Common myeloid progenitor, CD34-positive (primary cell): Measurements from ENCODE around the gene YIPF3.

Source experiments
- CTCF ChIA-PET: fragments of 350-600 bp; sonication (Branson Sonifier 250); formaldehyde crosslinking; loops from one replicate; lab custom pipeline; 2021; ENCODE audit warnings: antibody characterized with exemption; lab: Charles Lee
- POLR2A ChIA-PET: fragments of 350-600 bp; sonication (Branson Sonifier 250); formaldehyde crosslinking; loops from one replicate; lab custom pipeline; 2021; ENCODE audit warnings: antibody characterized with exemption; lab: Charles Lee
- DNase-seq, 3 donors: peaks; one replicate each; pipeline versions ENCODE4 v3.0.0 to v3.0.0-alpha.2; 2013
- H3K27ac ChIP-seq, 2 experiments: 1 replicate in 1 of 2; 2 replicates in 1 of 2; pipeline ENCODE4 v1.7.0; 2013; ENCODE audit warnings: inconsistent platforms in 2 of 2, low read length in 2 of 2, mild to moderate bottlenecking in 2 of 2, low read depth in 1 of 2, moderate library complexity in 1 of 2; ENCODE audit not compliant: severe bottlenecking in 2 of 2, insufficient read depth in 1 of 2, poor library complexity in 1 of 2
- H3K27me3 ChIP-seq, 5 experiments: replicated peaks in 2 of 5; 1 replicate in 3 of 5; 2 replicates in 2 of 5; pipeline versions ENCODE4 v1.6.1 to v1.7.0; 2013; ENCODE audit warnings: low read length in 4 of 5, mild to moderate bottlenecking in 2 of 5, moderate library complexity in 2 of 5, inconsistent platforms in 1 of 5; ENCODE audit not compliant: insufficient read depth in 5 of 5, control insufficient read depth in 4 of 5
- H3K36me3 ChIP-seq, 4 experiments: 1 replicate in 2 of 4; 2 replicates in 2 of 4; pipeline versions ENCODE4 v1.6.1 to v1.7.0; 2013; ENCODE audit warnings: low read length in 3 of 4, control low read depth in 1 of 4, mild to moderate bottlenecking in 1 of 4; ENCODE audit not compliant: control insufficient read depth in 4 of 4, insufficient read depth in 4 of 4
- H3K4me1 ChIP-seq, 4 experiments: 1 replicate in 3 of 4; 2 replicates in 1 of 4; pipeline versions ENCODE4 v1.6.1 to v1.7.1; 2013; ENCODE audit warnings: low read length in 3 of 4, mild to moderate bottlenecking in 3 of 4, control low read depth in 1 of 4, inconsistent platforms in 1 of 4, moderate library complexity in 1 of 4; ENCODE audit not compliant: control insufficient read depth in 4 of 4, insufficient read depth in 4 of 4; ENCODE audit errors: control extremely low read depth in 1 of 4
- H3K4me3 ChIP-seq, 7 experiments: 1 replicate in 4 of 7; 2 replicates in 3 of 7; pipeline versions ENCODE4 v1.5.1 to v1.7.0; 2013; ENCODE audit warnings: mild to moderate bottlenecking in 7 of 7, low read length in 6 of 7, moderate library complexity in 6 of 7, inconsistent platforms in 2 of 7, low read depth in 2 of 7, control low read depth in 1 of 7; ENCODE audit not compliant: insufficient read depth in 4 of 7, control insufficient read depth in 1 of 7; ENCODE audit errors: extremely low read depth in 1 of 7
- H3K9me3 ChIP-seq, 5 experiments: 1 replicate in 4 of 5; 2 replicates in 1 of 5; pipeline versions ENCODE4 v1.6.1 to v1.7.1; 2013; ENCODE audit warnings: low read length in 4 of 5, mild to moderate bottlenecking in 2 of 5, inconsistent platforms in 1 of 5, low read depth in 1 of 5, moderate library complexity in 1 of 5; ENCODE audit not compliant: control insufficient read depth in 4 of 5, insufficient read depth in 2 of 5; ENCODE audit errors: control extremely low read depth in 1 of 5
- WGBS: methylation state at CpG from one replicate; pipeline ENCODE4 v1.1.5; 2013; ENCODE audit not compliant: insufficient coverage; 5-methylcytosine and 5-hydroxymethylcytosine counted together

The YIPF3 gene

DNA sequence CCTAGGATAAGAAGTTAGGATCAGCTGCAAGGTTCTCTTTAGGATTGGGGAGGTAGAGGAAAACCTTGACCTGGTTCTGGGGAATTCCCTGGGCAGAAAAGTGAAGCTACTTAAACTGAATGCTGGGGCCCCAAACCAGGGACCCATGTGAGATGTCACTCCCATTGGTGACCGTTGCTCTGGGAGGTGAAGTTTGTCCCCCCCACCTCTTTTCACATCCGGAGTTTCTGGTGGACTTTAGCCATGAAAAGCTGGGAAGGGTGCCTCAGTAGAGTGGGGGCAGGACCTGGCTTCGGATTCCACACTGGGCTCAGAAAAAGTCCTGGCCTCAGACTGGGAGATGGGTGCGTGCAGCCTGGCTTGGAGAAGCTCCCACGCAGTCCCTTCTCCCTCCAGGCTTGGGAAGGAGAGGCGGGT lies 26.2 kb downstream of the YIPF3 start:
- Histone ChIP-seq H3K9me3 (no peaks in the 10 kb centered on the region), H3K4me3 (no peak overlapping the region), H3K36me3 (peaks cover 3 to 28% (median 11%) of the 10 kb centered on the region in 4 experiments), H3K27me3 (no peaks in the 10 kb centered on the region), H3K27ac (no peak overlapping the region), H3K4me1 (peaks cover 0 to 7% (median 6%) of the 10 kb centered on the region in 4 experiments)
- CTCF ChIA-PET: interaction anchor here (1.6 to 8.9 kb wide), 2 partner anchors 16 kb away, joined by 6 to 64 read pairs; no protein-coding TSS in a partner anchor
- POLR2A ChIA-PET: no interaction called here
- WGBS: 95% methylated on average over 5 of the region's 6 CpGs
- no peak for DNase-seq

DNA sequence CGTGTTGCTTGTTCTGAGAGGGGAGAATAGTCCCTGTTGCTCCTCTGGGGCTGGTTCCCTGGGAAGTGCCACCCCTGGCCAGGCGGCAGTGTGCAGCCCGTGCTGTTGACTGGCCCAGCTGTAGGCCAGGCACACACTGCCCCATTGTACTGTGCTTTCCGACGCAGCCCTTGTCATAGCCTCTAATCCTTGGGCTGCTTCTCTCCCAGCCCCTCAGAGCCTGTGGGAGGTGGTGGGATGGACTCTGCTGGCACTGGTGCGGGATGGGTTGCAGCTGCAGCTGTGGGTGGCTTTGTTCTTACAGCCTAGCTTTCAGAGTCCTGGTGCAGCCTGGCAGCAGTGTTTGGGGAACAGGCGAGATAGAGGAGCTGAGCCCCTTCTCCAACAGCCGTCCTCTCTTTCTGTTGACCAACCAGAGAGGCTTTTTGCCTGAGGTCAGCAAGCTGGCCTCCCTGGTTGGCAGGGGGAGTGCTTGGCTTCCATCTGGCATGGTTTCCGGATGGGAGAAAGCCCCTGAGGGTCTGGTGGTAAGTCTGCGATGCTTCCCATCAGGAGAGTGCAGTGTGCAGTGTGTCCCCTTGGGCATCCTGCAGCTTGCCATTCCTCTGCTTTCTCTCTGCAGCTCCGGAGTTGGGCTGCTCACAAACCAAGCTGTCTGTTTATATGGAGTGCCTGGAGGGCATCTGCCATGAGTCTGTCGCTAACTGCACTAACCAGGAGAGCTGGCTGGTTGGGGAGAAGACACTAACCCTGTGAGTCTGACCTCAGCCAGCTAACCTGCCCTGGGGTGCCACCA lies 27.3 kb downstream of the YIPF3 start:
- no peak for DNase-seq
- WGBS: 95% methylated on average over 9 of the region's 12 CpGs
- Histone ChIP-seq H3K36me3 (peaks cover 3 to 32% (median 10%) of the 10 kb centered on the region in 4 experiments), H3K4me1 (no peaks in the 10 kb centered on the region), H3K9me3 (no peaks in the 10 kb centered on the region), H3K27me3 (no peaks in the 10 kb centered on the region), H3K4me3 (no peak overlapping the region), H3K27ac (no peak overlapping the region)
- ChIA-PET CTCF (interaction anchor here (1.1 to 1.6 kb wide), 3 partner anchors 17 to 26 kb away, joined by 3 to 6 read pairs (median 3); no protein-coding TSS in a partner anchor), POLR2A (no interaction called here)

GRCh38 chr6:43488667-43489276 lies 28.0 kb downstream of the YIPF3 start:
- H3K27ac ChIP-seq: no peak overlapping the region
- WGBS: 100% methylated on average over 1 of the region's 4 CpGs
- no peaks in the 10 kb centered on the region for H3K27me3 ChIP-seq
- DNase-seq: no peak
- H3K9me3 ChIP-seq: no peaks in the 10 kb centered on the region
- CTCF ChIA-PET: interaction anchor here (1.1 to 2.1 kb wide), 4 partner anchors 18 to 27 kb away, joined by 3 to 6 read pairs (median 4); no protein-coding TSS in a partner anchor
- POLR2A ChIA-PET: no interaction called here
- no peak overlapping the region for H3K4me3 ChIP-seq
- peaks cover 3 to 27% (median 10%) of the 10 kb centered on the region in 4 experiments for H3K36me3 ChIP-seq
- no peaks in the 10 kb centered on the region for H3K4me1 ChIP-seq

- no peak overlapping the region for H3K27ac ChIP-seq
- peaks cover 8 to 17% (median 11%) of the 10 kb centered on the region in 4 experiments for H3K4me1 ChIP-seq
- no peaks in the 10 kb centered on the region for H3K27me3 ChIP-seq
- WGBS: 94% methylated on average over 8 of the region's 11 CpGs
- peaks cover 0 to 9% (median 0%) of the 10 kb centered on the region in 4 experiments for H3K36me3 ChIP-seq
- H3K4me3 ChIP-seq: no peak overlapping the region
- H3K9me3 ChIP-seq: no peaks in the 10 kb centered on the region
- ChIA-PET CTCF (interaction anchor here (0.7 kb wide), 1 partner anchor 217 kb away, joined by 3 read pairs; no protein-coding TSS in a partner anchor), POLR2A (no interaction called here)
- no peak for DNase-seq
Observed at GRCh38 chr6:43481591-43482236, 35.0 kb downstream of the YIPF3 start.

- H3K4me3 ChIP-seq: no peak overlapping the region
- H3K9me3 ChIP-seq: no peaks in the 10 kb centered on the region
- H3K27ac ChIP-seq: no peak overlapping the region
- H3K27me3 ChIP-seq: no peaks in the 10 kb centered on the region
- peaks cover 0 to 8% (median 0%) of the 10 kb centered on the region in 4 experiments for H3K36me3 ChIP-seq
- peaks cover 8 to 19% (median 12%) of the 10 kb centered on the region in 4 experiments for H3K4me1 ChIP-seq
- POLR2A ChIA-PET: no interaction called here
- peak in 1 of 3 donors; percentile 8 for DNase-seq
- no CpG with 5 or more reads among the region's 2 CpGs for WGBS
- CTCF ChIA-PET: interaction anchor here (0.7 to 1.3 kb wide), 3 partner anchors 11 to 216 kb away, joined by 3 read pairs; no protein-coding TSS in a partner anchor
Observed at GRCh38 chr6:43481075-43481474, 35.7 kb downstream of the YIPF3 start.

- Histone ChIP-seq H3K9me3 (no peaks in the 10 kb centered on the region), H3K27me3 (no peaks in the 10 kb centered on the region), H3K4me1 (peaks cover 8 to 19% (median 12%) of the 10 kb centered on the region in 4 experiments), H3K27ac (peak overlapping the region; percentile 87 to 93), H3K4me3 (peak overlapping the region; percentile 31 to 84 (median 75)), H3K36me3 (peaks cover 0 to 3% (median 0%) of the 10 kb centered on the region in 4 experiments)
- ChIA-PET CTCF (interaction anchor here (1.3 to 1.5 kb wide), 2 partner anchors 44 to 56 kb away, joined by 3 read pairs; no protein-coding TSS in a partner anchor), POLR2A (no interaction called here)
- WGBS: 79% methylated on average over 2 of the region's 3 CpGs
- peak in 2 of 3 donors; percentile 13 to 35 for DNase-seq
Observed at GRCh38 chr6:43478008-43478372, 38.7 kb downstream of the YIPF3 start.
